ENCODE results near the gene LCP1.
"Not testable (repeated sequence)": the region's sequence is repeated elsewhere in the genome, so short reads cannot be mapped to it uniquely, and the experiment has no call there.

Gene LCP1

DNA sequence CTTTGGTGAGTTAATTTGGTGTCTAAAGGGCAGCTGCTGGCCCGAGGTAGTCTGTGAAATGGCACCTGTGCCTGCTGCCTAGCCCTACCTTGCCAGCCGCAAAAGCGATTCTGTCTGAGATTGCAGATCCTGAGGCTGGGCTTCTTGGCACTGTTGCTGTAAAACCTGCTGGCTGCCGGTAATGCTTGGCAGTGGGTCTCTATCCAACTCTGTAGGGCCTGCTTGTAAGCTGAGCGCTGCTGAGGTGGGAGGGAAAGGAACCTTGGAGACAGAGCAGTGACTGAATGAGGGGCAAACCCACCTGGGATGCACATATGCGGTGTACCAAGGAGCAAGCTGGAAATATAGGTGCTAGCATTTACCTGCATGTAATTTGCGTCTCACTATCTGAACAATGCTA lies 11.7 kb downstream of the LCP1 start:
- H3K4me3 ChIP-seq (ENCODE audit: low read depth, low read length), result no peak overlapping the region
- H3K79me2 ChIP-seq (ENCODE audit: control insufficient read depth, insufficient read depth, low read length, unreplicated experiment), result no peaks in the 10 kb centered on the region
- no peaks in the 10 kb centered on the region for H3K27me3 ChIP-seq (ENCODE audit: insufficient read depth, low read length)
- no peak overlapping the region for H2AFZ ChIP-seq (ENCODE audit: low read length, unreplicated experiment)
- peaks cover 7% of the 10 kb centered on the region for H3K4me1 ChIP-seq (ENCODE audit: control insufficient read depth, insufficient read depth, low read length, unreplicated experiment)
- no peaks in the 10 kb centered on the region for H3K36me3 ChIP-seq (ENCODE audit: insufficient read depth, low read length)
- no peak overlapping the region for H3K27ac ChIP-seq (ENCODE audit: low read depth, low read length)

DNA sequence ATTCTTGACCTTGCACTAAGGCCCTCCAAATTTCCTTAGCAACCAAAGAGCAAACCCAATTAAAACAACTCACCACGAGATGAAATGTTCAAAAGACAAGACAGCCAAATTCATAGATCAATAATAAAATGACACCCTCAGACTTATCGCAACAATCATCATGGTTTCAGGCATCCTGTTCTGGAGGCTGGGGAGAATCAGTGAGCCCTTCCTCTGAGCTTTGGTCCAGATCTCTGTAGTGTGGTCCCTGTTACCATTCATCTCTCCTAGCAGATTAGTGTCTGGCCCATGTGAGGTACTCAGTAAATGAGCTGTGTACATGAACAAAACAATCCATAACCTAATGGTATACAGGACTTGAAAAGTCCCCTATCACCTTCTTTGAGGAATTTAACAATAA lies 12.2 kb downstream of the LCP1 start:
- no peaks in the 10 kb centered on the region for H3K79me2 ChIP-seq (ENCODE audit: control insufficient read depth, insufficient read depth, low read length, unreplicated experiment)
- H3K27ac ChIP-seq (ENCODE audit: low read depth, low read length), result no peak overlapping the region
- no peaks in the 10 kb centered on the region for H3K27me3 ChIP-seq (ENCODE audit: insufficient read depth, low read length)
- peaks cover 7% of the 10 kb centered on the region for H3K4me1 ChIP-seq (ENCODE audit: control insufficient read depth, insufficient read depth, low read length, unreplicated experiment)
- no peak overlapping the region for H2AFZ ChIP-seq (ENCODE audit: low read length, unreplicated experiment)
- no peaks in the 10 kb centered on the region for H3K36me3 ChIP-seq (ENCODE audit: insufficient read depth, low read length)
- H3K4me3 ChIP-seq (ENCODE audit: low read depth, low read length), result no peak overlapping the region

DNA sequence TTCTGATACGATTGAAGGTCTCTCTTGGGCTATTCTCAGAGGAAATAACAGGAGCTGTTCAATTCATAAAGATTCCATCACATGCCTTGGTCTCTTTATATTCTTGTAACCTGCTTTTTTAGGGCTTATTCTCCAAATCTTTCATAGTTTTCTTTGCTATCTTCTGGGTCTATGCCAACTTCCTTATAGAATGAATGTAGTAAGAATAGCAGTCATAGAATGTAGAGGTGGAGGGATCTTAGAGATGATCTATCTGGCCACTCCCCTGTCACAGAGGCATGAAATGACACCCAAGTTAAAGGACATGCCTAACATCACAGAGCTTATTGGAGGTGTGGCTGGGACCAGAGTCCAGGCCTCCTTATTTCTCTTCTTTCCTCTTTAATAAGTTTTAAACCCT lies 13.2 kb downstream of the LCP1 start:
- Histone ChIP-seq H3K27me3 (ENCODE audit: insufficient read depth, low read length) (no peaks in the 10 kb centered on the region), H3K27ac (ENCODE audit: low read depth, low read length) (no peak overlapping the region), H2AFZ (ENCODE audit: low read length, unreplicated experiment) (no peak overlapping the region), H3K4me3 (ENCODE audit: low read depth, low read length) (no peak overlapping the region), H3K36me3 (ENCODE audit: insufficient read depth, low read length) (no peaks in the 10 kb centered on the region), H3K4me1 (ENCODE audit: control insufficient read depth, insufficient read depth, low read length, unreplicated experiment) (peaks cover 7% of the 10 kb centered on the region), H3K79me2 (ENCODE audit: control insufficient read depth, insufficient read depth, low read length, unreplicated experiment) (no peaks in the 10 kb centered on the region)

DNA sequence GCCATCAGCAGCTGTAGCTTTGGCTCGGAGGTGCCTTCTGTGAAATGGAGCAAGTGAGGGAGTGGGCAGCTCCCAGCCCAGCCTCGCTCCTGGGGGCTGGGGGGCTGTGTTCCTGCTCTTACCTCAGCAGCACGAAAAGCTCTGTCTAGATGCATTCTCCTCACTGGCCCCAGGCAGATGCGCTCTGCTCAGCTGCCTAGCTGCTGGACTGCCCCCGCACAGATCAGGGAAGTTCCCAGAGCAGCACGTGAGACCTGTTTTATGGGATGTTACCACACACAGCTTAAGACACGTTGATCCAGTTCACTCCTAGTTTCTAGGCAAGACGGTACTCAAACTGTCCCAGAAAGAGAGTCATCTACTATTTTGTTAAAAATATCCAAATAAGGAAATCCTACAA lies 13.6 kb downstream of the LCP1 start:
- Histone ChIP-seq H3K27ac (ENCODE audit: low read depth, low read length) (no peak overlapping the region), H3K79me2 (ENCODE audit: control insufficient read depth, insufficient read depth, low read length, unreplicated experiment) (no peaks in the 10 kb centered on the region), H2AFZ (ENCODE audit: low read length, unreplicated experiment) (no peak overlapping the region), H3K27me3 (ENCODE audit: insufficient read depth, low read length) (no peaks in the 10 kb centered on the region), H3K36me3 (ENCODE audit: insufficient read depth, low read length) (no peaks in the 10 kb centered on the region), H3K4me3 (ENCODE audit: low read depth, low read length) (no peak overlapping the region), H3K4me1 (ENCODE audit: control insufficient read depth, insufficient read depth, low read length, unreplicated experiment) (peaks cover 7% of the 10 kb centered on the region)

DNA sequence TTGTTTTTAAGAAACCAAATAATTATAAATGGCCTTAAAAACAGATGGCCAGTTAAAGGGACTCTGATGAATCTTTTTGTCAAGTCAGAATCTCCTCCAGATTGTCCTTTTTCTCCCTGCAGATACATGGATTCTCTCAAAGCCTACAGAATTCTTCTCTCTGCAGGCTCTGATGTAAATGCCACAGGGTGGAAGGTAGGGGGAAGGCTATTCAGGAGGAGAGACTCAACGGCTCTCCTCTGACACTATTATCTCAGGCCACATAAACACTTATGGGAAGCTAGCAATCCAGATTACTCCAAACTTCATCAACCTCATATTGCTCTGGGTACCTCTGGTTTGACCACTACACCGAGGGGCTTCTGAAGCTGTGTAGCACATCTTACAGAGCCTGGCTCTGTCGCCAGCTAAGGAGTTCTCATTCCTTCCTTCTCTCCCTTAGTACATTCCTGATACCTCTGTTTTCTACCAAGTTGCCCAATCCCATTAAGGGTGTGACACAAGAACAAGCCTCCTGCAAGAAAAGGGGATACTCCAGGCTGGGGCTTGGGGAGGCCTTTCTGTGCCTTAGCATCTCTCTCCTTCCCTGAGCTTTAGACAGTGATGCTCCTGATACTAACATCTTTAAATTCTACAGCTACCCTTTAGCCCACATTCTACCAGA lies 14.9 kb downstream of the LCP1 start:
- Histone ChIP-seq H3K27me3 (ENCODE audit: insufficient read depth, low read length) (no peaks in the 10 kb centered on the region), H3K79me2 (ENCODE audit: control insufficient read depth, insufficient read depth, low read length, unreplicated experiment) (no peaks in the 10 kb centered on the region), H3K27ac (ENCODE audit: low read depth, low read length) (no peak overlapping the region), H2AFZ (ENCODE audit: low read length, unreplicated experiment) (no peak overlapping the region), H3K4me3 (ENCODE audit: low read depth, low read length) (no peak overlapping the region), H3K4me1 (ENCODE audit: control insufficient read depth, insufficient read depth, low read length, unreplicated experiment) (peaks cover 7% of the 10 kb centered on the region), H3K36me3 (ENCODE audit: insufficient read depth, low read length) (no peaks in the 10 kb centered on the region)

DNA sequence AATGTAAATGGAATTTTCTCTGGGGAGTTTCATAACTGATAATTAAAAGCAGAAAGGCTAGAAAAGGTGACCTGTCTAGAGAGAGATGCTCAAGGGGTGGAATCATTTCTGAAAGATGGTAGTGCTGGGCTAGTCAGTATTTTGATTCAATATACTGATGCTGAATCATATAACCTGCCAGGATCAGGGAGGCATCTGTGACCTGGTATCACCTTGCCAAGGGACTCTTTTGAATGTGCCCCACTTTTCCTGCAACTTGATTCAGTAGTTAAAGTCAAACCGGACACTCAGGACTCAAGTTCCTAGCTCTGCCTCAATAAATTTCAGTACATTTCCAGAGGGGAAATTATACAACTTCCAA lies 15.8 kb downstream of the LCP1 start:
- no peaks in the 10 kb centered on the region for H3K79me2 ChIP-seq (ENCODE audit: control insufficient read depth, insufficient read depth, low read length, unreplicated experiment)
- no peak overlapping the region for H3K4me3 ChIP-seq (ENCODE audit: low read depth, low read length)
- H3K27me3 ChIP-seq (ENCODE audit: insufficient read depth, low read length), result no peaks in the 10 kb centered on the region
- H3K36me3 ChIP-seq (ENCODE audit: insufficient read depth, low read length), result no peaks in the 10 kb centered on the region
- H2AFZ ChIP-seq (ENCODE audit: low read length, unreplicated experiment), result no peak overlapping the region
- H3K27ac ChIP-seq (ENCODE audit: low read depth, low read length), result no peak overlapping the region
- H3K4me1 ChIP-seq (ENCODE audit: control insufficient read depth, insufficient read depth, low read length, unreplicated experiment), result peaks cover 5% of the 10 kb centered on the region

DNA sequence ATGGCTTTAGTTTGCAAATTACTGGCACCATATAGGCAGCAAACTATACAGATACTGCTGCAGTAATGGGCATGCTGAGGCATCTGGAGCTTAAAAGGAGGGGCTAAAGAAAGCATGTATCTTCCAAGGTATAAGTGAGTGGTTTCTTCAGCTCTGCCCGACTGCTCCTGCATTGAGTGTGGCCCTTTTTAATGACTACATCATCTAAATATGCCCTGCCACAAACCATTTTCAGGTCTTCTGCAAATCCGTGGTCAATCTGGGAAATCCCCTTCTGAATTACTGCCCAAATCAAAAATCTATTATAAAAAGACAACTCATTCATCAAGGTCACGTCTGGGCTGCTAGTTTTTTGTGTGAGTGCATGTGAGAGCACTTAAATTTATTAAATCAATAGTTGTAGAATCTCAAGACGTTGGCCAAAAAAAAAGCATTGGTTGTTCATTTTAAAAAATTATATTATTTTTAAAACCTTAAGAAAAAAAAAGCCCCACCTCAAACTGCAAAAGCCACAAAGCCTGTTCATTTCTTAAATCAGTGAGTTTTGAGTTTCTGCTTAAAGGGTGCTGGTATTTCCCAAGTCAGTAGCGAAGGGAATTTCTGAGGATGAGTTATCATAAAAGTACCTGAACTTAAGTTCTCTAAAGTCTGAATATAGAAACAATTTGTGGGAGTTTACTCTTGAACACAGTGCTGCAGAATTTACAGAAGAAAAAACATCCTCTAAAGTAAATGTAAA lies 16.3 kb downstream of the LCP1 start:
- H3K79me2 ChIP-seq (ENCODE audit: control insufficient read depth, insufficient read depth, low read length, unreplicated experiment), result no peaks in the 10 kb centered on the region
- no peaks in the 10 kb centered on the region for H3K27me3 ChIP-seq (ENCODE audit: insufficient read depth, low read length)
- H3K4me1 ChIP-seq (ENCODE audit: control insufficient read depth, insufficient read depth, low read length, unreplicated experiment), result no peaks in the 10 kb centered on the region
- no peak overlapping the region for H3K4me3 ChIP-seq (ENCODE audit: low read depth, low read length)
- H3K36me3 ChIP-seq (ENCODE audit: insufficient read depth, low read length), result no peaks in the 10 kb centered on the region
- no peak overlapping the region for H2AFZ ChIP-seq (ENCODE audit: low read length, unreplicated experiment)
- H3K27ac ChIP-seq (ENCODE audit: low read depth, low read length), result no peak overlapping the region

DNA sequence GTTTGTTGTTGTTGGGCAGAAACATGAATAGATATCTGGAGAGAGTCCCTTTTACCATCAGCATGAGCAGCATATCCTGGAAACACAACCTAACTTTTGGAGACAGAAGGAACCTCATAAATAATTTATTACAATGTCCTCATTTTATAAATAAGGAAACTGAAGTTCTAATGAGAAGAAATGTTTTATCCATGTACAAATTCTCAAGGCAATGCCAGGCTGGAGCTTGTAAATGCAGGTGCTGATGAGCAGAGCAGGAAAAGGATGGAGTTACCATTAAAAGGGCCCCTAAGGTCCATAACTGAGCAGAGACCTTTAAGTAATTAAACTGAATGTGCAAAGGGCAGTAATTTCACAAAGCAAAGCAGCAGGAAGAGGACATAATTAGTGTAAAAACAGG lies 17.3 kb downstream of the LCP1 start:
- no peaks in the 10 kb centered on the region for H3K4me1 ChIP-seq (ENCODE audit: control insufficient read depth, insufficient read depth, low read length, unreplicated experiment)
- no peak overlapping the region for H2AFZ ChIP-seq (ENCODE audit: low read length, unreplicated experiment)
- no peaks in the 10 kb centered on the region for H3K79me2 ChIP-seq (ENCODE audit: control insufficient read depth, insufficient read depth, low read length, unreplicated experiment)
- no peaks in the 10 kb centered on the region for H3K27me3 ChIP-seq (ENCODE audit: insufficient read depth, low read length)
- no peak overlapping the region for H3K27ac ChIP-seq (ENCODE audit: low read depth, low read length)
- H3K4me3 ChIP-seq (ENCODE audit: low read depth, low read length), result no peak overlapping the region
- H3K36me3 ChIP-seq (ENCODE audit: insufficient read depth, low read length), result no peaks in the 10 kb centered on the region

DNA sequence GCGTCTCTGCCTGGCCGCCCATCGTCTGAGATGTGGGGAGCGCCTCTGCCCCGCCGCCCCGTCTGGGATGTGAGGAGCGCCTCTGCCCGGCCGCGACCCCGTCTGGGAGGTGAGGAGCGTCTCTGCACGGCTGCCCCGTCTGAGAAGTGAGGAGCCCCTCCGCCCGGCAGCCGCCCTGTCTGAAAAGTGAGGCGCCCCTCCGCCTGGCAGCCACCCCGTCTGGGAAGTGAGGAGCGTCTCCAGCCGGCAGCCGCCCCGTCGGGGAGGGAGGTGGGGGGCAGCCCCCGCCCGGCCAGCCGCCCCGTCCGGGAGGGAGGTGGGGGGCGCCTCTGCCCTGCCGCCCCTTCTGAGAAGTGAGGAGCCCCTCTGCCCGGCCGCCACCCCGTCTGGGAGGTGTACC lies 19.2 kb downstream of the LCP1 start:
- H3K36me3 ChIP-seq (ENCODE audit: insufficient read depth, low read length), result not testable (repeated sequence)

DNA sequence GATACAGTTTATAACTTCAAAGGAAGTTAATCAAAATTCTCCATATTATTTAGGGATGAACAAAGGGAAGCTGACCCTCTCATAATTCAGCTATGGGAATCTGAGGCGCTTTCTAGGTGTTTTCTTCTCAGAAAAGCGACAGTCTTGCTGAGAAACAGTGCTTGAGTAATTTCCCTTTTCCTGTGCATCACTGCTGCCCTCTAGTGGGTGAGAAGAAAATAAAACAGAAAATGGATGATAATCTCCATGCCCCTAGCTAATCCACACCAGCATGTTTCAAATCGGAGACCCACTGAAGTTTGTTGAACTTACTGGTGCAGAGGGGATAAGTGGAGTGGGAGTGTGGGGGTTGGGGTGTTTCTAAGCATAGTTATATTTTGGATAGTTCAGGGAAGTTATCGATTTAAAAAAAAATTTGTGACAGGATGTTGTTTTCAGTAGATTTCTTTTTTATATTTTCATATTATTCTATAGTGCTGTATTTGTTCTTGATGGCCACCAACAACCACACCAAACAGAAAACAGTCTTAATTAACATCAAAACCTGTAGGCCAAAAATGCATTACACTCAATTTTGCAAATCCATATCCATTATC lies 21.4 kb downstream of the LCP1 start:
- H3K27ac ChIP-seq (ENCODE audit: low read depth, low read length), result no peak overlapping the region
- no peaks in the 10 kb centered on the region for H3K4me1 ChIP-seq (ENCODE audit: control insufficient read depth, insufficient read depth, low read length, unreplicated experiment)
- H3K27me3 ChIP-seq (ENCODE audit: insufficient read depth, low read length), result no peaks in the 10 kb centered on the region
- no peaks in the 10 kb centered on the region for H3K79me2 ChIP-seq (ENCODE audit: control insufficient read depth, insufficient read depth, low read length, unreplicated experiment)
- no peaks in the 10 kb centered on the region for H3K36me3 ChIP-seq (ENCODE audit: insufficient read depth, low read length)
- H2AFZ ChIP-seq (ENCODE audit: low read length, unreplicated experiment), result peak overlapping the region; percentile 45
- H3K4me3 ChIP-seq (ENCODE audit: low read depth, low read length), result no peak overlapping the region

More for the DNA sequence above, 19.2 kb downstream of the LCP1 start:
- H3K27me3 ChIP-seq (ENCODE audit: insufficient read depth, low read length); H3K79me2 ChIP-seq (ENCODE audit: control insufficient read depth, insufficient read depth, low read length, unreplicated experiment); H3K4me1 ChIP-seq (ENCODE audit: control insufficient read depth, insufficient read depth, low read length, unreplicated experiment); H3K27ac ChIP-seq (ENCODE audit: low read depth, low read length); H3K4me3 ChIP-seq (ENCODE audit: low read depth, low read length); H2AFZ ChIP-seq (ENCODE audit: low read length, unreplicated experiment): not testable (repeated sequence)

DNA sequence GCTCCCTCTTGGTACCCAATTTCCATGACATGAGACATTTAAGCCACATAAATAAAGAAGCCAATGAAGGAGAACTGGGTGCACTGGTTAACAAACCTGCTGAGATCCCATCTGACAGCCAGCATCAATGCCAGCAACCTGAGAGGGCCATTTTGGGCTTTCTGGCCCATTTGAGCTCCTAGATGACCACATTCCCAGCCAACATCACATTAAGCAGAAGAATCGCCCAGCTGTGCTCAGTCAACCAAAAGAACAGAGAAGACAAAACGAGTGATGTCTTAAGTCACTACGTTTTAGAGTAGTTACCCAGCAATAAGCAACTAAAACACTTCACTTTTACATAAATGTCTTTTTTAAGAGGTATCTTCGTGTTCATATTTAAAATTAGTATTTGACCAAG lies 21.9 kb downstream of the LCP1 start:
- Histone ChIP-seq H3K4me3 (ENCODE audit: low read depth, low read length) (no peak overlapping the region), H3K27me3 (ENCODE audit: insufficient read depth, low read length) (no peaks in the 10 kb centered on the region), H2AFZ (ENCODE audit: low read length, unreplicated experiment) (peak overlapping the region; percentile 45), H3K79me2 (ENCODE audit: control insufficient read depth, insufficient read depth, low read length, unreplicated experiment) (no peaks in the 10 kb centered on the region), H3K27ac (ENCODE audit: low read depth, low read length) (no peak overlapping the region), H3K4me1 (ENCODE audit: control insufficient read depth, insufficient read depth, low read length, unreplicated experiment) (no peaks in the 10 kb centered on the region), H3K36me3 (ENCODE audit: insufficient read depth, low read length) (no peaks in the 10 kb centered on the region)

Data from ACC112 (cell line).